NCI-H1092 treated with DMSO at 0.1 percent for 48 hours (cell line): ENCODE results near the gene DUSP22.
"Not testable (repeated sequence)": the region's sequence is repeated elsewhere in the genome, so short reads cannot be mapped to it uniquely, and the experiment has no call there.

Source experiments
- DNase-seq: peaks from one replicate; lab custom pipeline; 2025; lab: John Stamatoyannopoulos, UW

The DUSP22 gene

DNA sequence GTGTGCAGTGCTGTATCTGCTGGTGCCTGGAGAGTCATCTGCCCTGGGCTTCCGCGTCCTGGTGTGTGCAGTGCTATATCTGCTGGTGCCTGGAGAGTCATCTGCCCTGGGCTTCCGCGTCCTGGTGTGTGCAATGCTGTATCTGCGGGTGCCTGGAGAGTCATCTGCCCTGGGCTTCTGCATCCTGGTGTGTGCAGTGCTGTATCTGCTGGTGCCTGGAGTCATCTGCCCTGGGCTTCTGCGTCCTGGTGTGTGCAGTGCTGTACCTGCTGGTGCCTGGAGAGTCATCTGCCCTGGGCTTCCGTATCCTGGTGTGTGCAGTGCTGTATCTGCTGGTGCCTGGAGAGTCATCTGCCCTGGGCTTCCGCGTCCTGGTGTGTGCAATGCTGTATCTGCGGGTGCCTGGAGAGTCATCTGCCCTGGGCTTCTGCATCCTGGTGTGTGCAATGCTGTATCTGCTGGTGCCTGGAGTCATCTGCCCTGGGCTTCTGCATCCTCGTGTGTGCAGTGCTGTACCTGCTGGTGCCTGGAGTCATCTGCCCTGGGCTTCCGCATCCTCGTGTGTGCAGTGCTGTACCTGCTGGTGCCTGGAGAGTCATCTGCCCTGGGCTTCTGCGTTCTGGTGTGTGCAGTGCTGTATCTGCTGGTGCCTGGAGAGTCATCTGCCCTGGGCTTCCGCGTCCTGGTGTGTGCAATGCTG lies 33.0 kb downstream of the DUSP22 start:
- DNase-seq, result not testable (repeated sequence)

DNA sequence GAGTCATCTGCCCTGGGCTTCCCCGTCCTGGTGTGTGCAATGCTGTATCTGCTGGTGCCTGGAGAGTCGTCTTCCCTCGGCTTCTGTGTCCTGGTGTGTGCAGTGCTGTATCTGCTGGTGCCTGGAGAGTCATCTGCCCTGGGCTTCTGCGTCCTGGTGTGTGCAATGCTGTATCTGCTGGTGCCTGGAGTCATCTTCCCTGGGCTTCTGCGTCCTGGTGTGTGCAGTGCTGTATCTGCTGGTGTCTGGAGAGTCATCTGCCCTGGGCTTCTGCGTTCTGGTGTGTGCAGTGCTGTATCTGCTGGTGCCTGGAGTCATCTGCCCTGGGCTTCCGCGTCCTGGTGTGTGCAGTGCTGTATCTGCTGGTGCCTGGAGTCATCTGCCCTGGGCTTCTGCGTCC lies 33.8 kb downstream of the DUSP22 start:
- DNase-seq, result not testable (repeated sequence)

DNA sequence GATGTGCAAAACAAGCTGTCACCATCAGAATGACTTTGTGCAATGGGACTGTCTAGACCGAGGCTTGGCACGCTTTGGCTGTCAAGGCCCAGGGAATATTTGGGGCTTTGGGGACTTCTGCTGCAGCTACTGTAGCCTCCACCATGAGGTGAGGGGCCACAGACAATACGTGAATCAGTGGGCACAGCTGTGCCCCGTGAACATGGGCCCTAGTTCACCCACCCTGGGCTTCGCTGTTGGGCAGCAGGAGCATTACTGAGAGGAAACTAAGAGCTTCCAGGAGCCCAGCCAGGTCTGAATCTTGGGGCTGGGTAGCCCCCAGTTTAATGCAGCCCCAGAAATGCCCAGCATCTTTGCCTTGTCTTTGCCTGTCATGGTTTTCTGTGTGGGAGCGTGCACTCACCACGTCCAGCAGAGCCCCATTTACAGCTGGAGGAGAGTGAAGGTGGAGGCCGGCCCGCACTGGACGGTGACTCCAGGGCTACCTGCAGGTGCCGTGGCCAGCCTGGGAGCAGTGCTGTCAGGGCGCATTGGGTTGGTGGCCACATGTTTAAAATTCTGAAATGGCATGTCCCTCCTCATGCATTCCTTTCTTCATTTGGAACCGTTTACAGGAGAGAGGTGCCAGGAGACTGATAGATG lies 34.7 kb downstream of the DUSP22 start:
- DNase-seq, result no peak

DNA sequence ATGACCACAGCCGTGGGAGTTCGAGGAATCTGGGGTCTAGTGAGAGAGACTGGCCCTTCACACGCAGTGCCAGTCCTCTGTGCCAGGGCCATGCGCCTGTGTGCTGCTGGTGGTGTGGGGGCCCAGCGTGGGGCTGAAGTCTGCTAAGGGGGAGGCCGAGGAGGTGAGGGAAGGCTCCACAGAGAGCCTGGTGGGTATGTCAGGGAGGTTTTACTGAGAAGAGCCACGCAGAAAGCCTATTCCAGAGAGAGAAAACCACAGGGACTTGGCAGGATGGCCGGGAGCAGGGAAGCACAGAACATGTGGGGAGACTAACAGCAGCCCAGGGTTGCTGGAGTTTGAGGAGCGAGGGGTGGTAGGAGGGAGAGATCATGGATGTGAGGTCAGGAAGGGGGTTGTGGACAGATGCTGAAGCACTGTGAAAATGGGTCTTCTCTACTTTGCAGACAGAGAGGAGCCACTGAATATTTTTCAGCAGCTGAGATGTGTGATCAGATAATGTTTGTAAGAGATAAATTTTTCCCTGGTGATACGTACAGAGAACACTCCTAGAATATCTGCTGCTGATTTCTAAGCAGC lies 35.3 kb downstream of the DUSP22 start:
- DNase-seq, result no peak

DNA sequence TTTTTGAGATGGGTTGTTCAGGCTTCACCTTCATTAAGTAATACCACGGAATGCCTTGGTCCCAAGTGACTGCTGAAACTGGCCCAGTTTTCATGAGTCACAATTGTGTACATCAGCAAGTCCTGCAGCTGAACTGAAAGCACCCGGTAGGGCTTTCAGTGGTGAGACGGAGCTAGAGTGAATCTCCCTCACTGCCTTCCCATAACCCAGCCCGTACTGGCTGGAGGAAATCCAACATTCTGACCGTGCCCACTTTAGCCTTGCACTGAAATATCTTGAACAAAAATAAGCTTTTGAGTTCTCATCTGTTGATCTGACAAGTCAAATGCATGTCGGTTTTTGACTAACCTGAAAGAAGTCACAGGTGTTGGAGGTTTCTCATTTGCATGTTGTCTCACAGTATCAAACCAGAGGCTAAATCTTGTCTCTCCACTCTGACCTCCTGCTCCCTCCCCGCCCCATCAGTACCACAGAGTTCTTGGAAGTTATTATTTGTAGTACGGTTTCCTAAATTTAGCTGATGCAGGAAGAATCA lies 35.9 kb downstream of the DUSP22 start:
- no peak for DNase-seq

DNA sequence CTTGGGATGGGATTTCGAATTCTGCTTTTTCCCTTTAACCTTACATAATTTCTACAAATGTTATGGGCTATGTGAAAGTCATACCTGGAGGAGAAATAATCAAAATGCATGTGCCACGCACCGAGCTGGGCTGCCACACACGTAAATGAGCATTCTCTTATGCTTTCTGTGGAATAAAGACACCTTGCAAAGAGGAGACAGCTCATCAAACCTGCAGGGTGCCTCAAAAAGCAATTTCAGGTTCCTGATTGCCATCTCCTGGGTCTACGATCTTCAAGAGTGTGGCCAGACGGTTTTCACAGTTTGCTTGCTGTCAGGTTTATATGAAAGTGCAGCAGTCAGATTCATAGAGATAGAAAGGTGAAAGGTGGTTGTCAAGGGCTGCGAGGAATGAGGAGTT lies 36.6 kb downstream of the DUSP22 start:
- DNase-seq, result no peak

DNA sequence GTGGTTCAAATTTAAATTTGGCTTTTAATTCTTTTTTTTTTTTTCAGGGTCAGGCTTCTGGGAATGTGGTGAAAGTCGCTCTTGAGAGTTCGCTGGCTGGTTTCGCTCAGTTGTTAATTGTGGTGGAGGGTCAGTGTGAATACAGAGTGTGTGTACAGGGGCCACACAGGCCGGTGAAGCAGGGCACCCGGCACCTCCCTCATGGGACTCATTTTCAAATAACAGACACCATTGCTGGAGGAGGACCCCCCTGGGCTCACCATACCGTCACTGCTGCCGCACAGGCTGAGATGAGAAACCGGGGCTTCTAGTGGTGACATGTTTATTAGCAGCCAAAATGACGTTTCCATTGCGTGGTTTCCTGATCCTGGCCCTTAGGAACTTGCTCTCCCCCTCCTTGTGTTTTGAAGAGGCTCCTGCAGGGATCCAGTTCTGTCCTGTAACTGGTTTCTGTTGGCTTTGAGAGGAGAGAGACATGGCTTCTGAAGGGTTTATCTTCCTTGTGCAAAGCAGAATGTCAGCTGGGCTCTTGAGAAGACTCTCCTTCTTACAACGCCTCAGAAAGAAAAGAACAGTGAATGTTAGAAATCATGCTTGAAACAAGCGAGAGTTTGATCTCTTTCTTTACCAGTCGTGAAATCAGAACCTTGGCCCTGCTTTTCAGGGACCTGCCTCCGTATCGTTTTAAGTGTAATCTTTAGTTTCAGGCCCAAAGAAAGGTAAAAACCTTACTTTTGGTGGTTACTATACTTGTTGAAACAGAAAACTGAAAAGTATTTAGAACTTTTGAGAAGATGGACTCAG lies 37.8 kb downstream of the DUSP22 start:
- DNase-seq, result no peak

DNA sequence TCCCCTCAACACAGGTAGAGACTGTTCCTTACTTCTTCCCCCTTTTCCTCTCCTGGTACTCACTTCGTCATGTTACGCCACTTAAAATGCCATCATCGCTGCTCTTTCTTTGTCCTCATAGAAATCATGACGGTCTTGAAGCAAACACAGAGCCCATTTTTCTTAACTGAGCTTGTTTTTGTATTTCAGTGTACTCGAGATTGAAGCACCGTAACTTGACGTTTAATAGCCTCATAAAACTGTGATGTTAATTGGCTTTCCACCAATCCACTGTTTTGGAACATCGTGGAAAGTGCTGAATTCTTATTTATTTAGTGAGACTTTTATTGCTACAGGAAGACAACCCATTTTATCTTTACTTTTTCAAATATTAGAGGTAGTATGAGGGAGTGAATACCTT lies 38.7 kb downstream of the DUSP22 start:
- no peak for DNase-seq

DNA sequence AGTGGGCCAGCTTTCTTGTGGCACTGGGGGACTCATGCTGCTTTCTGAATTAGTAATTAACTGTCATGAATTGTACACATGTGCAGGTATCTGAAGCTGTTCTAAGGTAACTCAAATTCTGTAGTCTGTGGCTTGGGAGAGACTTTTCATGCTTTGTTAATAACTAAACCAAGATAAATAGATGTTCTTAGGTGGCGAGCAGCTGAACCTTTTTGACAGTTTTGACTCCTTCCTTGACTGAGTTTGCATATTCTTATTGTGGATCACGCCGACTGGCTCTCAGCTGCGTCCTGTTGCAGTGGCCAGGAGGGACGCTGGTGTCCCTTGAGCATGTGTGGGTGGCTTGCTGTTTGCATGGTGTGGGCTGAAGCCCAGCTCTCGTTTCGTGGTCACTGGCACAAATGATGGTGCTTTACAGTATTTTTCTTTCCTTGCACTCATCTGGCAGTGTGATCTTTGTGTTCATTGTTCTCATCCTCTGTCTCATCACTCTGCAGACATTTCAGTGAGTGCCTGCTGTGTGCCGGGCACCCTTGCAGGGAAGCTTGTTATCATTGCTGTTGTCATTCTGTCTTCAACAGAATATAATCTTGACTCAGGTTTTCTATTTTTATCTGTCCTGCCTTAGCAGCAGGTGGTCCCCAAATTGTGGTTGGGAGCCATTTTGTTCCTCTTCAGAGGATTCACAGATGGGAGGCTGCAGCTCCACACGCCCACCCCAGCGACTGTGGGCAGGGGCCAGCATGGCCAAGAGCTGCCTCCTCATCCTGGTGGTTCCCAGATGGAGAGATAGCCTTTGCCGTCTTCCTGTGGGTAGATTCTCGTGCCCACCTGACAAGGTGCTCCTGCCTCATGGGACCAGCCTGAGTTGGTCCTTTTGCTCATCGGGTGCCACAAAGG lies 39.6 kb downstream of the DUSP22 start:
- DNase-seq, result no peak

DNA sequence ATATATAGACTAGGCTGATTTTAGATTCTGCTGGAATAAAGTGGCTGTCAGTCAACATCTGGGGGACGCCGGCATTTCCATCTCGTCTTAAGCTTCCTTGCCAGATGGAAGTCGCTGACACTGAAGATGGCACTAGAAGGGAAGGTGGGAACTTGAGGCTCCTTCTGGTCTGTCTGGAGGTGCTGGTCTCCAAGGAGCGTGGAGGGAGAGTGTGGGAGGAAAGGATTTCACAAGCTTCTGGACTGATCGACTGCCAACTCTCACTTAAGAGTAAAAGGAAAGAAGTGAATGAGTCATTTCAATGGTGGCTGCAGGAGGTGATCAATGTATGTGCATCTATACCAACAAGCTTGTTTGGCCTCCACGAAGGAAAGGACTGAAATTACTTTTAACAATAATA lies 40.4 kb downstream of the DUSP22 start:
- DNase-seq, result no peak

DNA sequence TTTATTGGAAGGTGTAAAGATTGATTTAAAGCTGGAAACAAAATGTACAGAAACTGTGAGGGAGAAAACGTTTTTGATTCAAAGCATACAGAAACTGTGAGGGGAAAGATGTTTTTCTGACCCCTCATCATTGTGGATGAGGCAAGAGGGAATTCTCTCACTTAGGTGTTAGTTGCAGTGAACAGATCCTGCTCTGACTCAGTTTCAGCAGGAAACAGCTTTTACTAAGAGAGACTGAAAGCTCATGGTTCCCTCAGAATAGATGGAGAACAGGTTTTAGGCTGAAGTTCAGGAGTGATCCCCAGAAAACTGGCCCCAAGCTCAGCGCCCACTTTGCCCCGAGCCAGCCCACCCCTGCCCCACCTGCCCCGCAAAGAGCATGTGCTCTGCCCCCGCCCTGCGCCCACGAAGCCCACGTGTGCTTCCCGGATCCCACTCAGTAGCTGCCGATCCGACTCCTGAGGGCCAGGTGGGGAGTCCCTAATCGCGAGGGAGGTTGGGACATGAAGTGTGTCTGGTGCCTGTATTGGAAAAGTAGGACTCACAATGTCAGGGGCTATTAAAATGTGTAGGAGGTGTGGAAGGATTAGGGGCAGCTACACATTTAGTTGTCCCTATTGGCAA lies 41.2 kb downstream of the DUSP22 start:
- DNase-seq, result no peak

DNA sequence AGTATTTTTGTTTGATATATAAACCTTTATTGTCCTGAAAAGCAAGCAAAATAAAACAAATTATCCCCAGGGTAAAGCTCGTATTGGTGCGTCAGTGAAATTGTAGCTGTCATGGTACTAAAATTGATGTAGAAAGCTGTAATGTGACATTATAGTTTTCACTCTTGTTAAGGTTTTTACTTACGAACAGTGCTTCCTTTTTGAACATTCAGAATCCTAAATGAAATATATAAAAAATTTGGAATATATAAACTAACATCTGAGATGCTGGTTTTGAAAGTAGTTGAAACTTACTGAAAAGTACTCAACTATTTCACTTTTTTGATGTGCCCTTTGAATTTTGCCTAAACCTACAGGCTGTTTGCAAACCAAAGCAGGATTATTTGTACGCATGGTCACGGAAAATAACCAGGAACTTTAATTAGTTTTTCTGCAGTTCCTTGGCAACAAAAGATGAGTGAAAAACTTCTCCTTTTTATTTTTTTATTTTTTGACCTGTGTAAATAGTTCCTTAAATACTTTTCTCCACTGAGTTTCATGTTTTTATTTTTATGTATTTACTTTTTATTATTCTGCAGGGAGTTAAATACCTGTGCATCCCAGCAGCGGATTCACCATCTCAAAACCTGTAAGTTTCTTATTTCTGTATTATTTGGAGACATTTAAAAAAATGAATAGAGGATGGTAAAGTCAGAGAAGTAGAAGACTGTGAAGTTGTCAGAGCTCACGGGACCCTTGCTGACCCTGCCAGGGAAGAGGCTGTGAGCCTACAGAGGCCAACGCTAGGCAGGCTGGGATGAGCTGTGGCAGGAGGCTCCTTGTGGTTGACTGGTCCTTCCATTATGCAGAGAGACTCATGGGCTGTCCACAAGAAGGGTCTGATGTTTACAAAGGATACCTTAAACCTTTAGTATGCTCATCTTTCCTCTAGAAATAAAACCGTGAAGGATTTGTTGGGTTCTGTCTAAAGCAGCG lies 42.5 kb downstream of the DUSP22 start:
- DNase-seq, result no peak

DNA sequence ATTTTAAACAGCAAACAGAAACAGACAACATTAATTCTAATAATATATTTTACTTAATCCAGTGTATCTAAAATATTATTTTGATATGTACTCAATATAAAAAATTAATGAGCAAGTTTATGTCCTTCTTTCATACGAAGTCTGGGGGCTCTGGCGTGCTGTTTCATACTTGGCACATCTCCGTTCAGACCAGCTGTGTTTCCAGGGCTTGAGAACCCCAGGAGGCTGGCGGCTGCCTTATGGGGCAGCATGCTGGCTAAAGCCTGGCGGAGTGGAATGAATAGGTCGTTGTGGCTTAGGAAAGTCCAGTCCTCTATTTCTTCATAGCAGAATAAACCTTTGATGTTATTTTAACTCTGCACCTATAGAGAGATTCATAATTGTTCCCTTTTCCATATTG lies 43.3 kb downstream of the DUSP22 start:
- DNase-seq, result no peak

DNA sequence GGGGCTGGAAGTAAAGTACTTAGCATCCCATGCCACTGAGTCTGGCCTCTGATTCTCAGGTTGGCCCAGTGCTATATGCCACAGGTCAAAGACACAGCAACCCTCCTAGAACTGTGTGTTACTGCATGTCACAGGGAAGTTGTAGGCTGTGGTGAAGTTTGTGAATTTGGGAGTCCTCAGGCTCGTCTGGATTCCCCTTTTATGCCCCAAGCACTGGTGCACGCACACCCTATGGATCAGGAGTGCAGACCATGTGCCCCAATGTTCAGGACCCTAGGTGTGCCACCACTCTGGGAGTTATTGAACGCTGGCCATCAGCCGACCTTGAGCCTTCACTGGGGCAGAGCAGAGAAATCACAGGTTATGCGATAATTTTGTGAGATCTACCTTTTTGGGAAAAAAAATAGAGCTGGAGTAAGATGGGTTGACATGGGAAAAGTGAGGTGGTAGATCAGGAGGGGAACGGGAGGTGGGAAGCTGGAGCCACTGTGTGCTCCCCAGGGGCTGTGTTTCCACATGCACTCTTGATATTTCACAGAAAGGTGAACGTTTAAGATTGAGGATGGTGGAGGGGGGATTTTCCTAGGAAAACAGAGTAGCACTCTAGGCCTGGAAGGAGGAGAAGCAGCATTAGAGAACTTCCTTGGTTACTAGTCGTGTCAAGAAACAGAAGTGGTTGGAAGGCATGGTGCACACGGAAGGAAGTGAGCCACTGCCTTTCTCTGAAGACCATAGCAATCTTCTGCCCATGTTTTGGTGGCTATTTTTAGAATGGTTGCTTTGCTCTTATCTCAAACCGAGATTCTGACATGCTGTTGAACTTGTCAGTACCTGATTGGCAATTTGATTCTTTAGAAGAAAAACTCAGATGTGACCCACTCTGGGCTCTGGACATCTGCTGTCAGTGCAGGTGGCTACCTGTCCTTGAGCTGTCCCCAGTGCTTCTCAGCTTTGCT lies 44.1 kb downstream of the DUSP22 start:
- no peak for DNase-seq

DNA sequence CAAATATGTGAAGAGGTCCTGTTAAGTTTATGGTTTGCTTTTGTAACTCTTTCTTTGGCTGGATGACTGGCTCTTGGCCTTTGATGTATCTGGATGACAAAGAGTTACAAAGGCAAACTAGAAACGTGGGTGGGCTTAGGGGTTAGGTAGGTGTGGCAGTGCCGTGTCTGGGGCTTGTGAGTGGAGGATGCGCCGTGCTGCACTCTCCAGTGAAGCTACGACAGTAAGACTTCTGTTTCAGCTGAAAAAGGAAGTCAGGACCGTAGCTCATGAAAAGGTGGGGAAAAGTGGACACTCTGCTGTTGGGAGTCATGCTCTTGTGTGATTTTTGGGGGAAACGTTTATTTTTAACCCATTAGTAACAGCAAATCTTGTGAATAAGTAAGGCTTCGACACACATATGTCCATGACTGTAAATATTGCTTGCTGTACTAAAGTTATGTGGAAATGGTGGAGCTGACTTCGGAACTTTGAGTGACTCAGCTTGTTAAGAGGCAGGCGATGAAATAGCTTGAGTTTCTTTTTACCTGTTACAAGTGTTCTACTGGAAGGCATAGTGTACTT lies 45.6 kb downstream of the DUSP22 start:
- no peak for DNase-seq

DNA sequence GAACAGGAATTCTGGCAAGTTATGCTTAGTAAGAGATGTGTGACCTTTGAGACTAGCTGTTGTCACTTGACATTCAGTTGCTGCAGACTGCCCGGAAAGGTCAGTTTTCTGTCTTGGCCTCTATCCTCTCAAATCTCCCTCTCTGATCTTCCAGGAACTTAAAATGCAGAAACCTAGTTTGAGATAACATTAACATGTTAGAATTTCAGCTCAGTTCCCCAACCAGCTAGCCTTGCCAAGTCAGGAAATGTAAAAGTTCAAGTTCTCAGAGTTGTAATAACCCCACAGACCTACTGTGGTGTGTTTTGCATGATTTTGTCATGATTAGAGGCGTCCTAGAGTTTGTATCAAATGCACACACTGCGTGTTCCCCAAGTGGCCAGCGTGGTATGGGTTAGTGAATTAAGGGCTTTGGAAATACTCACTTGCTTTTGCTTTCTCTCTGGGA lies 46.6 kb downstream of the DUSP22 start:
- DNase-seq, result no peak

DNA sequence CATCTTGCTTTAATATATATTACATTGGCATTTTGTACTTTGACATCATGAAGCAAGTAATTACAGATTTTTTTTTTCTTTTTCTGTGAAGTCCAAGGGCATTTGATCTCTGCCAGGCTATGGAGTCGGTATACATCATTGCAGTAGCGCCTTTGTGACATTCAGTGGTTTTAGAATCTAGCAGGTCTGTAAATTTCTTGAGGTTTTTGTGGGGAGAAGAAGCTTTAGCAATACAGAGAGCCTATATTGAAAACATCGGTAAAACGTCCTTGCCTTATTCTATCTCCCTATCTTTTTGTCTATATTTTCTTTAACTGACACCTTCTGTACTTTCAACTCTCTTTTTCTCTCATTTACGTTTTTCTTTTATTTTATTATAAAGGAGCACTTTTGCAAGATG lies 47.2 kb downstream of the DUSP22 start:
- no peak for DNase-seq
